Hematopoietic multipotent progenitor cell treated with erythropoietin and hydrocortisone succinate and interleukin-3 and kit ligand, for 4 days (in vitro differentiated cells): ENCODE results near the gene ETF1.

Experiments
- DNase-seq: peaks from one replicate; pipeline ENCODE4 v3.0.0-alpha.2; 2015

The ETF1 gene

DNA sequence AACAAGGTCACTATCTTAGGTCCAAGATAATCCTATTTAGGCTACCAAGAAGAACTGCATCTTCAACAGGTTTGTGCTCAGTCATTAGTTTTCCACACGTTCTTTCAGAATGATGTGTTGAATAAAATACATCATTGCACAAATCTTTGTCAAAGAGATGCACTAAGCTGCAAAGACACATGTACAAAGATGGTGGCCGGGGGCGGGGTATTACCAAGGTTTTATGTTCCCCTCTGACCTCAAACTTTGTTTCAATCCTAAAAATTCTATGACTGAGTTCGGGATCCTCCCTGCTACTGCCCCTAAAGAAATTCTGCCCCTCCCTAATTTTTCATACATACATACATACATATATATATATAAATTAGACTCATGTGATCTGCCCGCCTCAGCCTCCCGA is 17.9 kb upstream of the ETF1 start:
- DNase-seq = no peak

DNA sequence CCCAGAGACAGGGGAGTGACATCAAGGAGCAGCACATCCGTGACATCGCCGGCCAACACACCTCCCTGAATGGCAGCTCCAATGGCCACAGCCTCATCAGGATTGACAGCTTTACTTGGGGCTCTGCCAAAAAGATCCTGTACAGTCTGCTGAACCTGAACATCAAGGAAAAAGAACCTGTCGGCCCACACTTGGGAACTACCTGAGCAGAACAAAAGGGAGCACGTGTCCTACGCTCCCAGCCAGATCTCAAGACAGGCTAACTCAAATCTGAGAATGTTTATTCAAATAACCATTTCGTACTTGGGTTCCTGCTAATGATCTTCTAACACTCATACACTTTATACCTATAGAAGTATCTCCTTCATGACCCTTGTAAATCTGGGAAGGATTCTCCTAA is 16.9 kb upstream of the ETF1 start:
- no peak for DNase-seq

- no peak for DNase-seq
Observed at GRCh38 chr5:138557677-138558076, 14.6 kb upstream of the ETF1 start.

DNA sequence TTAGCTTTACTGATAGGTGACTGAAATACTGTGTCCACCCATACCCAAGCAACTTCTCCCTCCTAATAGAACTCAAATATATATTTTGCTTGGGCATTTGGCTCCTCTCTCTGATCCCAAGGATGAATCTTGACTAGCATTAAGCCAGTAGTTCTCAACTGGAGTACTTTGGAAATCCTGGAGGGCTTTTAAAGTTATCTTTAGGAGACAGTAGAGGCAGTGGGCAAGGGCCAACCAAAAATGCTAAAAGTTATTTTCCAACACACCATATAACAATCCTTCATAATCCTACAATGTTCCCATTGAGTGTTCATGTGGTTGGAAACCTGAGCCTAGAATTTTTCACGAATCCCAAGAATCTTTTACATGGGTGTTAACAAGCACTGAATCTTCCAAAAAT is 11.1 kb upstream of the ETF1 start:
- no peak for DNase-seq

GRCh38 chr5:138553437-138554095 is 10.5 kb upstream of the ETF1 start:
- DNase-seq = no peak

- no peak for DNase-seq
Observed at GRCh38 chr5:138552657-138553056, 9.6 kb upstream of the ETF1 start.

DNA sequence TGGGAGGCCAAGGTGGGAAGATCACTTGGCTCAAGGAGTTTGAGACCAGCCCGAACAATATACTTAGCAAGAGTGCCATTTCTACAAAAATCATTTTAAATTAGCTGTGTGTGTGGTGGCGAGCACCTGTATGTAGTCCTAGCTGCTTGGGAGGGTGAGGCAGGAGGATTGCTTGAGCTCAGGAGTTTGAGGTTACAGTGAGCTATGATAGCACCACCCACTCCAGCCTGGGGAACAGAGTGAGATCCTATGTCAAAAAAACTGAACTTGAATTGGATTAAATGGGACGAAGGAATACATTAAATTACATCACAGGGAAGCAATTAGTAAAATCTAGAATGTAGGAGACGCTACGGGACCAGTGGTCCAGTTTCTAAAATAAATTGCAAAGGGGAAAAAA is 6.4 kb upstream of the ETF1 start:
- no peak for DNase-seq

- DNase-seq = no peak
Observed at GRCh38 chr5:138545919-138546562, 3.0 kb upstream of the ETF1 start.

GRCh38 chr5:138544181-138545134 is 1.4 kb upstream of the ETF1 start:
- peak; percentile 38 for DNase-seq

GRCh38 chr5:138543730-138544104 is 681 bp upstream of the ETF1 start:
- DNase-seq = no peak

- DNase-seq = no peak
Observed at GRCh38 chr5:138542180-138542955, 668 bp downstream of the ETF1 start.

- DNase-seq = peak; percentile 58
Observed at GRCh38 chr5:138541511-138542179, 1.4 kb downstream of the ETF1 start.

- no peak for DNase-seq
Observed at GRCh38 chr5:138539791-138540190, 3.2 kb downstream of the ETF1 start.

GRCh38 chr5:138538943-138539627 is 4.0 kb downstream of the ETF1 start:
- peak; percentile 33 for DNase-seq

GRCh38 chr5:138536665-138537315 is 6.2 kb downstream of the ETF1 start:
- peak; percentile 52 for DNase-seq

DNA sequence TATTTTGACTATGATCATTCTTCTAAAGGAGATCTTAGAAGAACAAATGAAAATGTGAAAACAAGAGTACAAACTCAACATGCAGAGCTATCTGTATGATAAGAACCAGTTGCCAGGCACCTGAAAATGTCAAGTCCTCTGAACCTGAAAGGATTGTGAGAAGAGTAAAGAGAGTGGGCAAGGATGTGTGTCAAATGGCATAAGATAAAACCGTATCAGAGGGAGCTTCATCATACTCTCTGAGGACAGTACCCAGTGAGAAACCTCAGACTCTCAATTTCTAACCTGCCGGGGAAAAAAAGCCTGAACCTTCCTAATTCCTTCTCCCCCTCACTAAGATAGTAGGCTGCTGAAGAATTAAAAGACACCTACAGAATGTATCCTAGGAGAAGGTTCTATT is 6.8 kb downstream of the ETF1 start:
- no peak for DNase-seq

GRCh38 chr5:138533973-138534941 is 8.8 kb downstream of the ETF1 start:
- no peak for DNase-seq

GRCh38 chr5:138529812-138530211 is 13.2 kb downstream of the ETF1 start:
- DNase-seq = no peak

- DNase-seq = no peak
Observed at GRCh38 chr5:138528744-138529469, 14.1 kb downstream of the ETF1 start.
